HepG2 (cell line): ENCODE data around the gene MSI2. TPM values are rescaled to one million over a fixed set of nuclear protein-coding genes. Genes with fewer than 3 reads are reported as not detected.

Source experiments
- ATAC-seq: fragments of 200-7000 bp; cut with Tn5 transposase; 3 replicates; pipeline ENCODE4 v1.9.1; 2020; ENCODE audit warnings: mild to moderate bottlenecking, moderate library complexity
- BruUV-seq: library from RNA; stranded (reverse); fragments of 400-500 nt; replicated peaks from 2 replicates; lab custom pipeline; 2021; lab: Mats Ljungman, UMichigan
- CTCF ChIA-PET: fragments of 300-600 bp; formaldehyde crosslinking; extraction: SDS; loops from one replicate; lab custom pipeline; 2021; ENCODE audit warnings: low total read pairs, inconsistent platforms, low intra/inter-chr PET ratio; lab: Yijun Ruan, JAX
- POLR2A ChIA-PET: fragments of 350-600 bp; sonication (Branson Sonifier 250); formaldehyde crosslinking; loops from one replicate; lab custom pipeline; 2020; ENCODE audit warnings: antibody characterized with exemption, inconsistent platforms; lab: Yijun Ruan, JAX
- DNase-seq: peaks from one replicate; pipeline ENCODE4 v3.0.0-alpha.2; 2015; ENCODE audit warnings: low spot score
- FAIRE-seq: peaks from 3 replicates; lab custom pipeline; 2011; peaks lifted over from hg19 to GRCh38; lab: Jason Lieb, UNC
- H2AFZ ChIP-seq: one replicate; pipeline ENCODE4 v1.6.1; 2011; ENCODE audit warnings: low read length, inconsistent platforms
- H3K27ac ChIP-seq: fragments of 300-600 bp; 3 replicates; pipeline ENCODE4 v1.8.0; 2011; ENCODE audit warnings: mixed run types, mild to moderate bottlenecking, mixed read lengths, low read length, inconsistent platforms; ENCODE audit not compliant: insufficient read depth; ENCODE audit errors: extremely low read length
- H3K27me3 ChIP-seq, 2 experiments: fragments of 200-600 bp in 1 of 2; 2 replicates in 1 of 2; 3 replicates in 1 of 2; pipeline versions ENCODE4 v1.6.0 to v1.8.0; 2011; ENCODE audit warnings: low read length in 2 of 2, mild to moderate bottlenecking in 2 of 2, moderate library complexity in 2 of 2, inconsistent platforms in 1 of 2; ENCODE audit not compliant: insufficient read depth in 2 of 2, control insufficient read depth in 1 of 2
- H3K36me3 ChIP-seq, 2 experiments: fragments of 200-600 bp in 1 of 2; replicated peaks in 1 of 2; 2 replicates in 1 of 2; 3 replicates in 1 of 2; pipeline versions ENCODE4 v1.5.1 to v1.8.0; 2011; ENCODE audit warnings: low read length in 2 of 2, inconsistent platforms in 1 of 2; ENCODE audit not compliant: insufficient read depth in 2 of 2, control insufficient read depth in 1 of 2
- H3K4me1 ChIP-seq: 2 replicates; pipeline ENCODE4 v1.5.1; 2012; ENCODE audit warnings: low read length, inconsistent platforms; ENCODE audit not compliant: insufficient read depth
- H3K4me2 ChIP-seq: 2 replicates; pipeline ENCODE4 v1.6.0; 2011; ENCODE audit warnings: low read depth, low read length, inconsistent platforms
- H3K4me3 ChIP-seq, 3 experiments: fragments of 200-600 bp in 1 of 3; sonication (generic), shearing (Covaris generic) in 1 of 3; replicated peaks in 1 of 3; 2 replicates each; pipeline ENCODE4 v1.5.1; 2011 to 2016; ENCODE audit warnings: low read length in 3 of 3, inconsistent platforms in 2 of 3, low read depth in 2 of 3, mild to moderate bottlenecking in 2 of 3, control low read depth in 1 of 3, mixed read lengths in 1 of 3; ENCODE audit not compliant: insufficient read depth in 1 of 3
- H3K79me2 ChIP-seq: one replicate; pipeline ENCODE4 v1.6.1; 2011; ENCODE audit warnings: low read length, inconsistent platforms; ENCODE audit not compliant: insufficient read depth
- H3K9ac ChIP-seq: 2 replicates; pipeline ENCODE4 v1.6.0; 2011; ENCODE audit warnings: mild to moderate bottlenecking, low read depth, low read length, inconsistent platforms; ENCODE audit not compliant: insufficient read depth
- H3K9me3 ChIP-seq: 2 replicates; pipeline ENCODE4 v1.5.1; 2012; ENCODE audit warnings: mild to moderate bottlenecking, low read length
- H4K20me1 ChIP-seq: 2 replicates; pipeline ENCODE4 v1.6.0; 2011; ENCODE audit warnings: inconsistent platforms, mild to moderate bottlenecking, low read length, moderate library complexity; ENCODE audit not compliant: insufficient read depth
- BCLAF1 ChIP-seq: fragments of 450-650 bp; IDR thresholded peaks from 2 replicates; pipeline ENCODE4 v1.6.1; 2017; ENCODE audit warnings: mild to moderate bottlenecking
- ETV6 ChIP-seq: sonication (generic); formaldehyde crosslinking; conservative IDR thresholded peaks from 2 replicates; pipeline ENCODE4 v1.4.0; 2020; ENCODE audit warnings: missing genetic modification reagents
- NONO ChIP-seq, 2 experiments: fragments of 450-650 bp in 1 of 2; sonication (generic) in 1 of 2; formaldehyde crosslinking in 1 of 2; IDR thresholded peaks in 1 of 2; conservative IDR thresholded peaks in 1 of 2; 2 replicates each; pipeline versions ENCODE4 v1.6.1 to v1.8.0; 2017 to 2022; ENCODE audit warnings: mild to moderate bottlenecking in 1 of 2, missing genetic modification reagents in 1 of 2, moderate library complexity in 1 of 2
- SMC3 ChIP-seq: IDR thresholded peaks from 2 replicates; pipeline ENCODE4 v1.6.1; 2011; ENCODE audit warnings: low read length, improper control_type of control experiment
- TP53 ChIP-seq: sonication (generic); formaldehyde crosslinking; conservative IDR thresholded peaks from 2 replicates; pipeline ENCODE4 v1.4.0; 2020; ENCODE audit warnings: missing genetic modification reagents
- WGBS: methylation state at CpG from one replicate; pipeline ENCODE4 v1.1.6; 2017; ENCODE audit warnings: low lambda C conversion rate; 5-methylcytosine and 5-hydroxymethylcytosine counted together
- in situ Hi-C: cut with HindIII; loops from 2 replicates; pipeline ENCODE4 v1.10.0; 2017; ENCODE audit warnings: low pct_unique_long_range_greater_than_20kb; ENCODE audit not compliant: extremely low pct_ligation_motif_present
- intact Hi-C: fragments of 100-400 bp; cut with micrococcal nuclease; formaldehyde crosslinking; loops from one replicate; pipeline ENCODE4 v1.10.0; 2022; ENCODE audit not compliant: unreplicated experiment
- polyA plus RNA-seq, 8 experiments: library from polyadenylated mRNA; depleted of rRNA in 3 of 8; stranded (reverse) in 7 of 8; unstranded in 1 of 8; fragments of >200 nt; fragmentation: Illumina TruSeq in 4 of 8; extraction: Trizol in 4 of 8; gene quantifications; 2 replicates each; pipeline versions ENCODE4 v1.2.1 to v1.2.3, GENCODE V29; 2011 to 2016; ENCODE audit warnings: low read depth in 4 of 8, missing spikeins in 1 of 8, mixed read lengths in 1 of 8; ENCODE audit not compliant: insufficient read depth in 1 of 8
- total RNA-seq, 5 experiments: library from RNA; depleted of rRNA; stranded (reverse); fragments of >200 nt; fragmentation: Illumina TruSeq; extraction: Trizol; gene quantifications; 2 replicates each; pipeline ENCODE4 v1.2.3, GENCODE V29; 2016; ENCODE audit warnings: low read depth in 1 of 5

Gene MSI2
- total and polyA plus RNA-seq, 2 of the 13 experiments (the other 11 are each of a cell fraction or from before 2014, with no cell fraction given), result 77.5 to 78.4 TPM

GRCh38 chr17:57599271-57600045 is 343.1 kb downstream of the MSI2 start:
- no peaks in the 10 kb centered on the region for H3K27me3 ChIP-seq
- CTCF ChIA-PET, result no interaction called here
- H3K4me1 ChIP-seq, result peaks cover 20% of the 10 kb centered on the region
- H3K4me3 ChIP-seq, result no peak overlapping the region
- TF ChIP-seq TP53 (CRISPR knock-in tag), result no peak
- TF ChIP-seq NONO (IDR thresholded peaks at IDR 0.05), result no peak
- no peak for TF ChIP-seq NONO (CRISPR knock-in tag; conservative IDR thresholded peaks at IDR 0.05)
- no peak for TF ChIP-seq BCLAF1
- TF ChIP-seq SMC3, result no peak
- no peak for TF ChIP-seq ETV6 (CRISPR knock-in tag)
- TF ChIP-seq, all 625 proteins: peak for 0
- Histone ChIP-seq H3K36me3 (peaks cover 28 to 51% of the 10 kb centered on the region in 2 experiments), H4K20me1 (no peaks in the 10 kb centered on the region), H3K79me2 (no peaks in the 10 kb centered on the region), H2AFZ (no peak overlapping the region), H3K27ac (no peak overlapping the region), H3K9me3 (no peaks in the 10 kb centered on the region), H3K9ac (no peak overlapping the region), H3K4me2 (no peak overlapping the region)
- FAIRE-seq, result no peak
- intact Hi-C loops, result loop anchor here (5.0 to 10.0 kb wide), 3 partner anchors 73 to 355 kb away; no protein-coding TSS in a partner anchor
- no TSS peak for BruUV-seq
- DNase-seq, result no peak
- POLR2A ChIA-PET, result no interaction called here
- in situ Hi-C loops, result loop anchor here (10.0 kb wide), 1 partner anchor 465 kb away; no protein-coding TSS in a partner anchor
- 96% methylated on average over 8 of the region's 8 CpGs for WGBS
- no peak for ATAC-seq
